ENCODE results near the gene JPH3.

- no peak for TF ChIP-seq CTCF (optimal IDR thresholded peaks at IDR 0.05 in 1 of 3, IDR thresholded peaks at IDR 0.05 in 1 of 3, conservative IDR thresholded peaks at IDR 0.05 in 1 of 3; ENCODE audit: extremely low read depth in 1 of 3, insufficient read depth in 2 of 3, low read length in 3 of 3)
- TF ChIP-seq EZH2 (IDR thresholded peaks at IDR 0.05; ENCODE audit: low read length): no peak
Observed at GRCh38 chr16:87707714-87708580, 105.6 kb downstream of the JPH3 start.
